Osteoblast (primary cell): ENCODE measurements around the gene MAGI1. TPM values are rescaled to one million over a fixed set of nuclear protein-coding genes. Genes with fewer than 3 reads are reported as not detected.

ENCODE experiments used
- DNase-seq: peaks from one replicate; pipeline ENCODE4 v3.0.0; 2011; ENCODE audit warnings: low spot score, mixed read lengths; ENCODE audit not compliant: insufficient read length; ENCODE audit errors: missing footprints
- H2AFZ ChIP-seq: 2 replicates; pipeline ENCODE4 v1.6.0; 2011; ENCODE audit warnings: mild to moderate bottlenecking, low read length
- H3K27ac ChIP-seq: 2 replicates; pipeline ENCODE4 v1.5.1; 2011; ENCODE audit warnings: mild to moderate bottlenecking, low read depth, low read length, moderate library complexity
- H3K27me3 ChIP-seq: 2 replicates; pipeline ENCODE4 v1.6.0; 2012; ENCODE audit warnings: mild to moderate bottlenecking, control low read depth, inconsistent platforms, low read length, moderate library complexity; ENCODE audit not compliant: insufficient read depth
- H3K36me3 ChIP-seq: 2 replicates; pipeline ENCODE4 v1.5.1; 2011; ENCODE audit warnings: mild to moderate bottlenecking, low read length, control low read depth, moderate library complexity; ENCODE audit not compliant: insufficient read depth
- H3K4me1 ChIP-seq: 2 replicates; pipeline ENCODE4 v1.5.1; 2011; ENCODE audit warnings: mild to moderate bottlenecking, low read length, control low read depth, moderate library complexity; ENCODE audit not compliant: insufficient read depth
- H3K4me2 ChIP-seq: 2 replicates; pipeline ENCODE4 v1.6.0; 2011; ENCODE audit warnings: mild to moderate bottlenecking, low read length; ENCODE audit not compliant: insufficient read depth
- H3K4me3 ChIP-seq: fragments of 200-600 bp; sonication (generic); 3 replicates; pipeline ENCODE4 v1.5.1; 2012; ENCODE audit warnings: mild to moderate bottlenecking, low read length, inconsistent platforms; ENCODE audit not compliant: insufficient read depth
- H3K79me2 ChIP-seq: 2 replicates; pipeline ENCODE4 v1.6.0; 2012; ENCODE audit warnings: mild to moderate bottlenecking, low read length, control low read depth, inconsistent platforms; ENCODE audit not compliant: insufficient read depth
- H3K9me3 ChIP-seq: 2 replicates; pipeline ENCODE4 v1.5.1; 2011; ENCODE audit warnings: low read depth, low read length, control low read depth
- H4K20me1 ChIP-seq: 2 replicates; pipeline ENCODE4 v1.6.0; 2012; ENCODE audit warnings: mild to moderate bottlenecking, low read length, control low read depth; ENCODE audit not compliant: insufficient read depth
- CTCF ChIP-seq: IDR thresholded peaks from 2 replicates; pipeline ENCODE4 v1.5.1; 2011; ENCODE audit warnings: mild to moderate bottlenecking, low read depth, low read length, moderate library complexity; ENCODE audit errors: extremely low read depth
- total RNA-seq: library from RNA; depleted of rRNA; stranded (reverse); fragments of >200 nt; gene quantifications from 2 replicates; pipeline ENCODE4 v1.2.3, GENCODE V29; 2012

The MAGI1 gene
- total RNA-seq, 1 donor = 66.6 TPM

GRCh38 chr3:66039590-66039887, 821 bp upstream of the MAGI1 start:
- H3K4me1 ChIP-seq = peaks cover 44% of the 10 kb centered on the region
- peaks cover 38% of the 10 kb centered on the region for H3K79me2 ChIP-seq
- TF ChIP-seq CTCF = no peak
- no peaks in the 10 kb centered on the region for H3K27me3 ChIP-seq
- peak; percentile 87 for DNase-seq
- no peaks in the 10 kb centered on the region for H3K36me3 ChIP-seq
- peak overlapping the region; percentile 88 for H2AFZ ChIP-seq
- H4K20me1 ChIP-seq = peaks cover 26% of the 10 kb centered on the region
- peak overlapping the region; percentile 92 for H3K27ac ChIP-seq
- H3K4me2 ChIP-seq = peak overlapping the region; percentile 89
- H3K9me3 ChIP-seq = no peaks in the 10 kb centered on the region
- peak overlapping the region; percentile 95 for H3K4me3 ChIP-seq

GRCh38 chr3:66038384-66038725, 363 bp downstream of the MAGI1 start:
- Histone ChIP-seq H3K27me3 (no peaks in the 10 kb centered on the region), H3K36me3 (no peaks in the 10 kb centered on the region), H3K4me3 (peak overlapping the region; percentile 95), H3K79me2 (peaks cover 49% of the 10 kb centered on the region), H4K20me1 (peaks cover 30% of the 10 kb centered on the region), H3K4me1 (peaks cover 44% of the 10 kb centered on the region), H3K27ac (peak overlapping the region; percentile 92), H2AFZ (peak overlapping the region; percentile 73), H3K4me2 (peak overlapping the region; percentile 98), H3K9me3 (no peaks in the 10 kb centered on the region)
- peak; percentile 88 for DNase-seq
- TF ChIP-seq CTCF = no peak

- no peaks in the 10 kb centered on the region for H3K9me3 ChIP-seq
- peaks cover 34% of the 10 kb centered on the region for H4K20me1 ChIP-seq
- H3K79me2 ChIP-seq = peaks cover 53% of the 10 kb centered on the region
- peak overlapping the region; percentile 92 for H3K27ac ChIP-seq
- H3K27me3 ChIP-seq = no peaks in the 10 kb centered on the region
- H2AFZ ChIP-seq = peak overlapping the region; percentile 73
- no peak for DNase-seq
- peak overlapping the region; percentile 98 for H3K4me2 ChIP-seq
- no peak for TF ChIP-seq CTCF
- H3K4me3 ChIP-seq = peak overlapping the region; percentile 95
- H3K36me3 ChIP-seq = no peaks in the 10 kb centered on the region
- peaks cover 44% of the 10 kb centered on the region for H3K4me1 ChIP-seq
Observed at GRCh38 chr3:66037986-66038369, 740 bp downstream of the MAGI1 start.

- Histone ChIP-seq H3K79me2 (peaks cover 58% of the 10 kb centered on the region), H3K27ac (peak overlapping the region; percentile 92), H3K27me3 (no peaks in the 10 kb centered on the region), H3K9me3 (no peaks in the 10 kb centered on the region), H2AFZ (peak overlapping the region; percentile 72), H3K4me1 (peaks cover 44% of the 10 kb centered on the region), H3K36me3 (no peaks in the 10 kb centered on the region), H4K20me1 (peaks cover 38% of the 10 kb centered on the region), H3K4me2 (peak overlapping the region; percentile 98), H3K4me3 (peak overlapping the region; percentile 95)
- peak; percentile 32 for TF ChIP-seq CTCF
- peak; percentile 96 for DNase-seq
Observed at GRCh38 chr3:66037330-66037985, 1.3 kb downstream of the MAGI1 start.
